ENCODE data around the gene RPTOR. TPM values are rescaled to one million over a fixed set of nuclear protein-coding genes. Genes with fewer than 3 reads are reported as not detected.

RPTOR gene
- total and polyA plus RNA-seq, 10 of the 15 experiments (the other 5 are each of a cell fraction or from before 2014, with no cell fraction given), result 0.18 to 32.1 (median 7.8) TPM

DNA sequence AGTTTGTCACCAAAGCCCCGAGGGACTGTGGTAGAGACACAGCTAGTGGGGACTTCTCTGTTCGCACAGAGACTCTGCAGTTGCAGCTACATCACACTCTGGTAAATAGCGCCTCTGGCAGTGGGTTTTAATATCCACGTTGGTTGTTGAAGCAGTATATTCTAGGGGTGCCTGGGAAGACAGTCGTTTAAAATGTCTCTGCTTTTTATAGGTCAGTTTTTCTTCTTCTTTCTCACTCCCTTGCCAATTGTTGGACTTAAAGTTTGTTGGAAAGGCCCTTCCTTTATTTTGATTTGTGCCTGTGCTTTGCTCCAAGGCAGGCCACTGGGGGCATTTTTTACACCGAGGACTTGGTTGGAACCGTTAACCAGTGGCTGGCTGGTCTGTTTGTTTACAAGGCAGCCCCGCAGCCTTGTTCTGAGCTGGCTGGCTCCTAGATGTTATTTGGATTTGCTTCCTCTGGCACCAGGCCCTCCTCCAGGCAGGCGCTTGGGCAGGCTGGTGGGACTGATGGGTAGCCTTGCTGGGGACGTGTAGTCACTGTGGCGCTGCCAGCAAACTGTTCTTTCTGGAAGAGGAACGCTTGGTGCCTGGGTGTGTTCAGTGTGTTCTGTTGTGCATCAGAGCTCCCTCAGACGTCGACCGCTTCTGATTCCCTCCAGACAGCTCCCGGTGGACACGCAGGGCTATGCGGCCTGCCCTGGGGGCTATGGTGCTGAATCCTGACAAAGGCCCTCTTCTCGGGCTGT lies 228.8 kb downstream of the RPTOR start:
- SMC1A ChIA-PET (ENCODE audit: uncharacterized antibody, unreplicated experiment), result interaction anchor here (0.7 to 1.2 kb wide), 3 partner anchors 11 to 59 kb away, joined by 3 to 5 read pairs (median 3); no protein-coding TSS in a partner anchor
- FAIRE-seq (no peak), DNase-seq (ENCODE audit: low read depth, low spot score) (no peak), ATAC-seq (peak; percentile 19; the same call in 1 of the 3 replicates)
- H3K36me3 ChIP-seq (ENCODE audit: control insufficient read depth in 2 of 2, insufficient read depth in 2 of 2, low read length in 1 of 2), result peaks cover 4 to 7% of the 10 kb centered on the region in 2 experiments; a peak in 3 of 4 replicates
- POLR2A ChIA-PET, result no interaction called here
- no peak overlapping the region for H3K4me3 ChIP-seq
- no peak overlapping the region for H3K9ac ChIP-seq (ENCODE audit: control insufficient read depth, insufficient read depth, low read length)
- RAD21 ChIA-PET (ENCODE audit: unreplicated experiment), result interaction anchor here (0.6 to 1.6 kb wide), 3 partner anchors 83 to 346 kb away, joined by 3 to 4 read pairs (median 3); no protein-coding TSS in a partner anchor
- intact Hi-C loops (cut with micrococcal nuclease; ENCODE audit: unreplicated experiment), result no loop called here
- H2AFZ ChIP-seq (ENCODE audit: control insufficient read depth, low read depth, low read length), result no peak overlapping the region
- no peaks in the 10 kb centered on the region for H3K79me2 ChIP-seq (ENCODE audit: control insufficient read depth, insufficient read depth, low read length)
- no peak overlapping the region for H3K4me2 ChIP-seq (ENCODE audit: control insufficient read depth, insufficient read depth)
- no peaks in the 10 kb centered on the region for H4K20me1 ChIP-seq (ENCODE audit: control insufficient read depth, insufficient read depth)
- TF ChIP-seq RAD21 (IDR thresholded peaks at IDR 0.05; ENCODE audit: insufficient read depth, low read depth, low read length), result peak; percentile 19; the same call in 1 of the 2 replicates
- TF ChIP-seq MEF2B (IDR thresholded peaks at IDR 0.05; ENCODE audit: partially characterized antibody, poor library complexity, severe bottlenecking), result peak; percentile 65
- TF ChIP-seq, protein P1, sequence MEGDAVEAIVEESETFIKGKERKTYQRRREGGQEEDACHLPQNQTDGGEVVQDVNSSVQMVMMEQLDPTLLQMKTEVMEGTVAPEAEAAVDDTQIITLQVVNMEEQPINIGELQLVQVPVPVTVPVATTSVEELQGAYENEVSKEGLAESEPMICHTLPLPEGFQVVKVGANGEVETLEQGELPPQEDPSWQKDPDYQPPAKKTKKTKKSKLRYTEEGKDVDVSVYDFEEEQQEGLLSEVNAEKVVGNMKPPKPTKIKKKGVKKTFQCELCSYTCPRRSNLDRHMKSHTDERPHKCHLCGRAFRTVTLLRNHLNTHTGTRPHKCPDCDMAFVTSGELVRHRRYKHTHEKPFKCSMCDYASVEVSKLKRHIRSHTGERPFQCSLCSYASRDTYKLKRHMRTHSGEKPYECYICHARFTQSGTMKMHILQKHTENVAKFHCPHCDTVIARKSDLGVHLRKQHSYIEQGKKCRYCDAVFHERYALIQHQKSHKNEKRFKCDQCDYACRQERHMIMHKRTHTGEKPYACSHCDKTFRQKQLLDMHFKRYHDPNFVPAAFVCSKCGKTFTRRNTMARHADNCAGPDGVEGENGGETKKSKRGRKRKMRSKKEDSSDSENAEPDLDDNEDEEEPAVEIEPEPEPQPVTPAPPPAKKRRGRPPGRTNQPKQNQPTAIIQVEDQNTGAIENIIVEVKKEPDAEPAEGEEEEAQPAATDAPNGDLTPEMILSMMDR (IDR thresholded peaks at IDR 0.05 in 2 of 3, conservative IDR thresholded peaks at IDR 0.05 in 1 of 3; ENCODE audit: control insufficient read depth in 2 of 3, extremely low read depth in 1 of 3, insufficient read depth in 1 of 3, low read depth in 3 of 3, low read length in 3 of 3), result peak in 2 of 3 experiments; percentile 7 to 20; a peak in 1 of 6 replicates
- TF ChIP-seq GABPA (IDR thresholded peaks at IDR 0.05; ENCODE audit: low read depth), result no peak
- 84% methylated on average over 19 of the region's 19 CpGs for WGBS (ENCODE audit: insufficient coverage, insufficient replicate concordance, low lambda C conversion rate, missing lambda C conversion rate)
- CTCF ChIA-PET, result interaction anchor here (1.4 to 3.0 kb wide), 2 partner anchors 17 to 36 kb away, joined by 6 to 10 read pairs; no protein-coding TSS in a partner anchor
- H3K4me1 ChIP-seq (ENCODE audit: control insufficient read depth, insufficient read depth, low read length), result peaks cover 26% of the 10 kb centered on the region
- in situ Hi-C loops (cut with MboI), result no loop called here
- H3K27me3 ChIP-seq (replicated peaks in 1 of 2; ENCODE audit: control insufficient read depth in 2 of 2, insufficient read depth in 2 of 2, low read length in 1 of 2), result no peaks in the 10 kb centered on the region
- BruUV-seq (replicated peaks), result no TSS peak
- H3K27ac ChIP-seq (ENCODE audit: control insufficient read depth, insufficient read depth), result no peak overlapping the region
- no peaks in the 10 kb centered on the region for H3K9me3 ChIP-seq (replicated peaks; ENCODE audit: control insufficient read depth, insufficient read depth, low read length)
